HTERT RPE-1 (cell line): ENCODE measurements around the gene PPP4R4.
"Not testable (repeated sequence)": the region's sequence is repeated elsewhere in the genome, so short reads cannot be mapped to it uniquely, and the experiment has no call there.

ENCODE experiments used
- in situ Hi-C: fragments of 300-500 bp; cut with MboI; formaldehyde crosslinking; loops from 4 replicates; pipeline ENCODE4 v1.14.3; 2020; ENCODE audit warnings: low sequenced_read_pairs

Gene PPP4R4

GRCh38 chr14:94264195-94264594, 90.1 kb downstream of the PPP4R4 start:
- in situ Hi-C loops: not testable (repeated sequence)

- in situ Hi-C loops: no loop called here
Measured at GRCh38 chr14:94267352-94267751, 93.2 kb downstream of the PPP4R4 start.

GRCh38 chr14:94268582-94268981, 94.5 kb downstream of the PPP4R4 start:
- in situ Hi-C loops: not testable (repeated sequence)

DNA sequence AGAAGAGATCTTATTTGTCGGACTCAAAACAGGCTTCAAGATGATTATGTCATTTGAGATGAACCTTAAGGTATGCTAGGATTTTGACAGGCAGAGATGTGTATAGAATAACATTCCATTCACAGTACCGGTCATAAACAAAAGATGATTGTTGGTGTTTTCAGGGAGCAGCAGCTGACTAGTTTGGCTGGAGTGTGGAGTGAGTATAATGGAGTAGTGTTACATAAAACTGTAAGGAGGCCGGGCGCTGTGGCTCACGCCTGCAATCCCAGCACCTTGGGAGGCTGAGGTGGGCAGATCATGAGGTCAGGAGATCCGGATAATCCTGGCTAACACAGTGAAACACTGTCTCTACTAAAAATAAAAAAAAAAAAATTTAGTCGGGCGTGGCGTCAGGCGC, 95.0 kb downstream of the PPP4R4 start:
- in situ Hi-C loops: no loop called here

- in situ Hi-C loops: not testable (repeated sequence)
Measured at GRCh38 chr14:94276898-94277561, 102.9 kb downstream of the PPP4R4 start.

- in situ Hi-C loops: no loop called here
Measured at GRCh38 chr14:94278731-94279130, 104.6 kb downstream of the PPP4R4 start.

- in situ Hi-C loops: no loop called here
Measured at GRCh38 chr14:94282991-94283723, 109.0 kb downstream of the PPP4R4 start.

- in situ Hi-C loops: no loop called here
Measured at GRCh38 chr14:94284221-94284620, 110.1 kb downstream of the PPP4R4 start.

DNA sequence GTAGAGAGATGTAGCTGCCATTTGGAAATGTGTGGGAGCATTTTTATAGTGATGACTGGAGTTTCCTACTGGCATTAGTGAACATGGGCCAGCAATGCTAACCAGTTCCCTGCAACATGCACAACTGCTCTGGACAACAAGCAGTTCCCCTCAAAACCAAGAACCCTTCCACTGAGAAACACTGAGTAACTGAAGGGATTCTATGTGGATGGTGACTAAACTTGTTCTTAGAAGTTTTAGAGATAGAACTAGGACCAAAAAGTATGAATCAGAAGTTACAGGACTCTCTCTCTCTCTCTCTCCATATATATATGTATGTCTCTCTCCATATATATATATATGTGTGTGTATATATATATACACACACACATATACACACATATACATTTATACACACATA, 111.0 kb downstream of the PPP4R4 start:
- in situ Hi-C loops: no loop called here

DNA sequence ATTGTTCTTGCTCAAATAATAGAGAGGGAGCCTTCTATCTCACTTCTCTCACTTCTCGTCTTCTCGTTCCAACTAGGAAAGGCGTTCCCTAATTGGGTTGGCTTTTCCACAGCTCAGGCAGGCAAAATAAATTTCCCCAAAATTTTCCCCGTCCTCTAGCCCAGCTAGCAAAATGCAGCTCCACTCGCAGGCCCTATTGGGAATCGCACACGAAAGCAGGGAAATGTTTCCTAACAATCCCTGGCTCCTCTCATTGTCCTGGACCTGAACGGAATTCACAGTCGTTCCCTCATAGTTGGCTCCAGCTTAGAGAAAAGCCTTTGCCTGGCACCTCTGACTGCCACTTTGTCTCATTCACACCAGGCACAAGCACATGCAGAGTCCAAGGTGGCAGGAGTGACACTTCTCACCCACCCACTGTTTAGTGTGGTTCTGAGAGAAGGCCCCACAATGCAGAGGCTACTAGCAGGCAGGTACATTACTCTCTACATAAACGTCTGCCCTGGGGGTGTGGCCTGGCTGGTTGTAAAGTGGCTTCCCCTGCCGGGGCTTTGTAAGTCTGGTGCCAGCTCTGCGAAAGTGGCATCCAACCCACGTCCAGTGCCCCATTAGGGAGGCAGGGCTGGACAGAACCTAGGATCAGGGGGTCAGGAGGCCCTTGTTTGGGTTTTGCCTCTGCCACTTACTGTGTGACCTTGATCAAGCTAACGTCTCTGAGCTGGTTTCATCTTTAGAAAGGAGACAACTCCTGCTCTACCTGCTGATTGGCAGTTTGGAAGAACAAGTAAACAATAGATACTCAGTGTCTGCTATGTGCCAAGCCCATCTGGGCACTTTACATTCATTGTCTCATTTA, 114.7 kb downstream of the PPP4R4 start:
- in situ Hi-C loops: no loop called here

- in situ Hi-C loops: no loop called here
Measured at GRCh38 chr14:94290197-94290596, 116.1 kb downstream of the PPP4R4 start.

DNA sequence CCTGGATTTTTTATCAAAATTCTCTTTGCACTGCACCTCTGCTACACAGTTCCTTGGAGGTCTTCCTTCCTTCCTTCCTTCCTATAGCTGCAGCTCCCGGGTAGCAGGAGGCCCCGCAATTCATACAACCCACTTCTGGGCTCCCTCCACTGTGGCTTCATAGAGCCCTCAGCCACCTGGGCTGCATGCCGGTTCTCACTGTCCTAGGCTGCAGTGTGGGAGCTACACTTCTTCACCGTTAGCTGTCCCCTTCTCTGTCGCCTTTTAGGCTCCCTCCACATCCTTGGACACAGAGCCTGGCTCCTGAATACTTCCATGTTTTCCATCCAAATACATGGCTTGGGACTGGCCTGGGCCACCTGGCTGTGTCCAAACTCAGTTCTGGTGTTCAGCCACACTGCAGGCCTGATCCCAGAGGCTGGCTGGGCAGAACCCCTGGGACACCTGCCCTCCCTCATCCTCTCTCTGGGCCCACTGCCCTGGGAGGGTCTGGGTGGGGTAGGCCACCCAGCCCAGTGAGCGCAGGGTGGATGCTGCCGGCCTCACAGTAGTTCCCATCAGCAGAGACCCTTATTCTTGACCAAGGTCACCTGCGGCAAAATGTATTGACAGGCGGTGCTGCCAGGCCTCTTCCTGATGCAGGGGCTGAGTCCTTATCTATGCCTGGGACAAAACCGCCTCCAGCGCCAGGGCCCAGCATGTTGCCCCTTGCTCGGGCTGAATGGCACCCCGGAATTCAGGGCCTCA, 117.2 kb downstream of the PPP4R4 start:
- in situ Hi-C loops: no loop called here

DNA sequence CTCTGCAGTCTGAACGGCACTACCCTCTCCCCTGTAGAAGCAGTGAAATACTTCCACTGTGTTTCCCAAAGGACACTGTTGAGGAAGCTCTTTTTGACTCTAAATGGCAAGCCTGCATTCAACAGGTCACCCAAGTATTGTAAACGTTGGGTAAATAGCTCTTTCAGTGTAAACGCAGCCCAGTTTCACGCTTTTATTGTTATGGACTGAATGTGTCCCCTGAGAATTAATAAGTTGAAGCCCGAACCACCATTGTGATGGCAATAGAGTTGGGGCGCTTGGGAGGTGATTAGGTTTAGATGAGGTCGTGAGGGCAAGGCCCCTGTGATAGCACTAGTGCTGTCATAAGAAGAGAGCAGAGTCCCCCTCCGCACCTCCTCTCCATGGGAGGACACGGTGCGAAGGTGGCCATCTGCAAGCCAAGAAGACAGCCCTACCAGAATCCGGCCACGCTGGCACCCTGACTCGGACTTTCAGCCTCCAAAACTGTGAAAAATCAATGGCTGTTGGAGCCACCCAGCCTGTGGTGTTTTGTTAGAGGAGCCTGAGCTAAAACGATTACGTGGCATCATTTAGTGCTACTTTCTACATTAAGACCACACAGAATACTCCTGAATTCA, 117.9 kb downstream of the PPP4R4 start:
- in situ Hi-C loops: no loop called here

DNA sequence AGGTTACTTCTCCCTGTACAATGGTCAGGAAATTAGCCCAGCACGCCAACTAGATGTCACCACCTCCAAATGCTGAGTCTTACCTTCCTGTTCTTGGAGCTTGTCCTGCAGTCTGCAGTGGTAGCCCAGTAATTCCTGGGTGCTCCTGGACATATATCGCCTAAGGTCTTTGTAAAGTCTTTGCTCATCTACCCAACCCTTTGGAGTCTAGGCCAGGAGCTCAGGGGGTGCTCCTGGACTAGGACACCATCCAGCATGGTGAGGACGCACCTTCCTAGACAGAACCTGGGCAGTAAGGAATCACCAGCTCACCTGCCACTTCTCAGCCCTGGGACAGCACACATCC, 118.4 kb downstream of the PPP4R4 start:
- in situ Hi-C loops: no loop called here

DNA sequence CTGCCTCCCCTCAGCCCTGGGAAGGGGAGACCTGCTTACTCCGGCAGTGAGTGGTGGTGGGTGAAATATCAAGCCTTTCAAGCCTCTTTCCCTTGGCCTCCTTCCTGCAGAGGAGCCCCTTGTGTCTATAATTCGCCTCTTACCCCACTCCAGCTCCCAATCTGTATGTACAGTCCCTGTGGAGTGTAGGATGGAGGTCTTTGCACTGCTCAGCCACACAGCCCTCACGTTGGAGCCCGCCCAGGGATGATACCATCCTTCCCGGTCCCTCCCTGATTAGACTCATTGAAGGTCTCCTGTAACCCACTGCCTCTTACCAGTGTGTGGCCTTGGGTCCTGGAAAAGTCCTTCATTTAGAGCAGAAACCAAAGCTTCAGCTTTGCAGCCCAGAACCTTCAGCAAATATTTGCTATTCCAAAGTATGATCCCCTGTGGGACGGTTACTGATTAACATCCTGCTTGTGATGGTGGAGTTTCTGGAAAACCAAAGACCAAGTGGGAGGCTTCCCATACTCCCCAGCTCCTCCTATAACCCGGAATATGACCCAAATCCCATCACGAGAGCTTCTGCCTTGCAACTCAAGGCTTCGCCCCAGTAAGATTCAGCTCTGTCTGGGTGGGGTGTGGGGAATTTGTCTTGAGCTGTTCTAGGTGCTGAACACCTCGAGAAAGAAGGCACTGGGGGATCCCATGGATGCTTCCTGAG, 118.9 kb downstream of the PPP4R4 start, which contains the start of gene SERPINA10:
SERPINA10 (minus strand) TSS at position 397 of the 706 bp plus-strand sequence. CDS start 2,675 bp downstream, outside the sequence.
- in situ Hi-C loops: no loop called here

DNA sequence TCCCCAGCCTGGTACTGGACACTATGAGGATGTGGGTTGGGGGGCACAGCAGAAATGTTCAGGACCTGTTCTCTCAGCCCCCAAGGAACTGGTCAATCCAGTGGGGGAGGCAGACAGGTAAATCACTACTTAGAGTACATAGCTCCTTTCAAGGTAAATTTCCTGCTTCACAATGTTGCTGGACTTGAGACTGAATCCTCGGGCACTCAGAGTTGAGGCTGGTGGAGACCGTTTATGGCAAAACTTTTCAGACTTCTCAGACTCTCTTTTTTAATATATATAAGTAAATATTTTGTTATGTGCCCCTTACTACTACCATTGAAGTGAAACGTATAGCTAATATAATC, 119.4 kb downstream of the PPP4R4 start:
- in situ Hi-C loops: no loop called here

DNA sequence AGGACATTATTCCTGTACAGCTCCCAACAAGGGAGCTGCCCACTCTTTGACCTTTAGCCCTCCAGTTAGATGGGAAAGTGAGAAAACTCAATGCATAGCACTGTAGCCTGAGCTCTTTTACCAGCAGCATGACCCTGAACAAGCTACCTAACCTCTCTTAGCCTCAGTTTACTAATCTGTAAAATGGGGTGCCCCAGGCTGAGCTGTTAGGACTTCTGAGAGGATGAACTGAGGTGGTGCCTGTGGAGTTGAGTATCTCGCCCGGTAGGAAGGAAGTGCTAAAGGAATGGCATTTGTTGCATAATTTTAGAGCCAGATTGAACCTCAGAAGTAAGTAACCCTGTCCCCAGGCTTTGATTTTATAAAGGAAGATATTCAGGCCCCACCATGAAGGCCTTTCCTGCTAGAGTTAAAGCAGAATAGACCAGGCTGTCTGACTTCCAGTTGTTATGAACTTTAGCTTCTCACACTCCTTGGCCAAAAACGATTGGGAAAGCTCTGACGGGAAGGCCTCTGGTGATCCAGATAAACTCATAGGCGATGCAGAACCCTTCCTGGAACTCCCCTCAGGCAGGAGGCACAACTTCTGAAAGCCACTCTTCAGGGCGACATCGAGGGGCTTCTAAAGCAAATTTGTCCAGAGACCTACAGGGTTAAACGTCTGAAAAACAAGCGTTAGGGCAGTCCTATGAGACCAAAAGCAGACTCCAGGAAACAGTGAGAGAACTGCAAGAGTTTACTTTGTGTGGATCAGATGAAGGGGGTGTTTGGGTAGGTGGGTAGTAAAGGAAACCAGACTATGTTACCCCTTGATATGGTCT, 121.4 kb downstream of the PPP4R4 start:
- in situ Hi-C loops: no loop called here

- in situ Hi-C loops: not testable (repeated sequence)
Measured at GRCh38 chr14:94296181-94296545, 122.0 kb downstream of the PPP4R4 start.

DNA sequence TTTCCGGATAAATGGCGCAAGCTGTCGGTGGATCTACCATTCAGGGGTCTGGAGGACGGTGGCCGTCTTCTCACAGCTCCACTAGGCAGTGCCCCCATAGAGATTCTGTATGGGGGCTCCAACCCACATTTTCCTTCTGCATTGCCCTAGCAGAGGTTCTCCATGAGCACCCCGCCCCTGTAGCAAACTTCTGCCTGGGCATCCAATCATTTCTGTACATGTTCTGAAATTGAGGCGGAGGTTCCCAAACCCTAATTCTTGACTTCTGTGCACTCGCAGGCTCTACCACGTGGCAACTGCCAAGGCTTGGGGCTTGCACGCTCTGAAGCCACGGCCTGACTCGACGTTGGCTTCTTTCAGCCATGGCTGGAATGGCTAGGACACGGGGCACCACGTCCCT, 124.0 kb downstream of the PPP4R4 start:
- in situ Hi-C loops: no loop called here
